DMS79 treated with DMSO at 0.1 percent for 48 hours (cell line): Measurements from ENCODE around the gene CFAP91.
"Not testable (repeated sequence)": the region's sequence is repeated elsewhere in the genome, so short reads cannot be mapped to it uniquely, and the experiment has no call there.

ENCODE experiments used
- DNase-seq: peaks from one replicate; lab custom pipeline; 2025; lab: John Stamatoyannopoulos, UW

CFAP91 gene

GRCh38 chr3:119677641-119677934 is 25.2 kb upstream of the CFAP91 start:
- DNase-seq: no peak

- not testable (repeated sequence) for DNase-seq
These were observed 24.6 kb upstream of the CFAP91 start for GRCh38 chr3:119678209-119678608.

- no peak for DNase-seq
These were observed 22.9 kb upstream of the CFAP91 start for GRCh38 chr3:119679874-119680273.

- peak; percentile 37 for DNase-seq
These were observed 21.5 kb upstream of the CFAP91 start for GRCh38 chr3:119681279-119681678.

GRCh38 chr3:119683421-119683820 is 19.4 kb upstream of the CFAP91 start:
- DNase-seq: no peak

- no peak for DNase-seq
These were observed 12.7 kb upstream of the CFAP91 start for GRCh38 chr3:119690043-119690656.

- DNase-seq: no peak
These were observed 7.3 kb upstream of the CFAP91 start for GRCh38 chr3:119695480-119695879.

- DNase-seq: no peak
These were observed 5.4 kb upstream of the CFAP91 start for GRCh38 chr3:119697394-119697793.

- no peak for DNase-seq
These were observed 2.4 kb upstream of the CFAP91 start for GRCh38 chr3:119700269-119700919.

GRCh38 chr3:119700920-119701734 is 1.7 kb upstream of the CFAP91 start:
- no peak for DNase-seq

- DNase-seq: peak; percentile 28
These were observed 1.2 kb downstream of the CFAP91 start for GRCh38 chr3:119703820-119704531.

GRCh38 chr3:119715105-119715504 is 12.3 kb downstream of the CFAP91 start:
- no peak for DNase-seq

GRCh38 chr3:119716998-119717397 is 14.2 kb downstream of the CFAP91 start:
- DNase-seq: no peak

GRCh38 chr3:119717520-119717919 is 14.7 kb downstream of the CFAP91 start:
- no peak for DNase-seq

- DNase-seq: no peak
These were observed 20.2 kb downstream of the CFAP91 start for GRCh38 chr3:119723022-119723421.

- DNase-seq: no peak
These were observed 24.1 kb downstream of the CFAP91 start for GRCh38 chr3:119726909-119727308.

GRCh38 chr3:119729996-119730395 is 27.2 kb downstream of the CFAP91 start:
- no peak for DNase-seq

GRCh38 chr3:119731560-119732343 is 28.9 kb downstream of the CFAP91 start:
- DNase-seq: no peak

GRCh38 chr3:119733812-119734211 is 31.0 kb downstream of the CFAP91 start:
- DNase-seq: no peak

GRCh38 chr3:119738741-119739140 is 35.9 kb downstream of the CFAP91 start:
- no peak for DNase-seq

- no peak for DNase-seq
These were observed 39.1 kb downstream of the CFAP91 start for GRCh38 chr3:119741657-119742590.
